Mesenteric fat pad (tissue), 1 donor: Measurements from ENCODE around the gene METAP1D. TPM values are rescaled to one million over a fixed set of nuclear protein-coding genes. Genes with fewer than 3 reads are reported as not detected.
"Not testable (repeated sequence)": the region's sequence is repeated elsewhere in the genome, so short reads cannot be mapped to it uniquely, and the experiment has no call there.

Source experiments
- DNase-seq: peaks from one replicate; pipeline ENCODE4 v3.0.0-alpha.2; 2020; ENCODE audit warnings: low spot score
- total RNA-seq: library from RNA; stranded (reverse); fragmentation: NEBNext Ultra II Directional; extraction: Animal tissue kit (Norgen Biotek cat#: 25700); gene quantifications from one replicate; pipeline ENCODE4 v1.2.1, GENCODE V29; 2021
- donor health status: DM: yes; HTN: yes; CAD: no.

Gene METAP1D
- total RNA-seq, 1 donor from 2014 or later, result 5.5 TPM

DNA sequence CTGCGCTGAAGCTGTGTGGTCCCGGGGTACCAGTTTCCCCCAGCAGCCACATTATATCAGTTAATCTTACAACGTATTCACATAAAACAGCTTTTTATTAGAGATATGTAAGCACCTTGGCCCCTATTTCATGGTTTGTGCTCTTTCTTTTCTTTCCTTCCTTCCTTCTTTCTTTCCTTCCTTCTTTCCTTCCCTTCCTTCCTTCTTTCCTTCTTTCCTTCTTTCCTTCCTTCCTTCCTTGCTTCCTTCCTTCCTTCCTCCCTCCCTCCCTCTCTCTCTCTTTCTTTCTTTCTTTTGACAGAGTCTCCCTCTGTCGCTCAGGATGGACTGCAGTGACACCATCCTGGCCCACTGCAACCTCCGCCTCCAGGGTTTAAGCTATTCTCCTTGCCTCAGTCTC is 3.7 kb upstream of the METAP1D start:
- DNase-seq, result no peak

- DNase-seq, result not testable (repeated sequence)
These were observed 2.7 kb upstream of the METAP1D start for GRCh38 chr2:171997031-171997430.

GRCh38 chr2:171999161-171999560 is 592 bp upstream of the METAP1D start:
- DNase-seq, result no peak

GRCh38 chr2:172000696-172001361 is 1.1 kb downstream of the METAP1D start:
- DNase-seq, result no peak

GRCh38 chr2:172007372-172007771 is 7.6 kb downstream of the METAP1D start:
- DNase-seq, result no peak

DNA sequence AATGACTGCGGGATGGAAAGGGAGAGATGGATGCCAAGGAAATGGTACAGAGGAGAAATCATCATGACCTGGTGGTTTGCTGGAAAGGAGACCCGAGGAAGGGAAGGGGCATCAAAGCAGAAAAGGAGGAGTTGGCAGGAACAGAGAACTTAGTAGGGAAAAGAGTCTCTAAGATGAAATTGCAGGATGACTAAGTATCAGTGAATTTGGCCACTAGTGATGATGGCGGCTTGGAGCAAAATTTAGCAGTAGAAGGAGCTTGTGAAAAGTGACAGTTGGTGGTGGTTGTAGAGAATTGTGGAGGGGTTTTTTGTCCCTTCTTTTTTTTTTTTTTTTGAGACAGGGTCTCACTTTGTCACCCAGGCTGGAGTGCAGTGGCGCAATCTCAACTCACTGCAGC is 10.1 kb downstream of the METAP1D start:
- no peak for DNase-seq

GRCh38 chr2:172011812-172012575 is 12.2 kb downstream of the METAP1D start:
- DNase-seq, result no peak

DNA sequence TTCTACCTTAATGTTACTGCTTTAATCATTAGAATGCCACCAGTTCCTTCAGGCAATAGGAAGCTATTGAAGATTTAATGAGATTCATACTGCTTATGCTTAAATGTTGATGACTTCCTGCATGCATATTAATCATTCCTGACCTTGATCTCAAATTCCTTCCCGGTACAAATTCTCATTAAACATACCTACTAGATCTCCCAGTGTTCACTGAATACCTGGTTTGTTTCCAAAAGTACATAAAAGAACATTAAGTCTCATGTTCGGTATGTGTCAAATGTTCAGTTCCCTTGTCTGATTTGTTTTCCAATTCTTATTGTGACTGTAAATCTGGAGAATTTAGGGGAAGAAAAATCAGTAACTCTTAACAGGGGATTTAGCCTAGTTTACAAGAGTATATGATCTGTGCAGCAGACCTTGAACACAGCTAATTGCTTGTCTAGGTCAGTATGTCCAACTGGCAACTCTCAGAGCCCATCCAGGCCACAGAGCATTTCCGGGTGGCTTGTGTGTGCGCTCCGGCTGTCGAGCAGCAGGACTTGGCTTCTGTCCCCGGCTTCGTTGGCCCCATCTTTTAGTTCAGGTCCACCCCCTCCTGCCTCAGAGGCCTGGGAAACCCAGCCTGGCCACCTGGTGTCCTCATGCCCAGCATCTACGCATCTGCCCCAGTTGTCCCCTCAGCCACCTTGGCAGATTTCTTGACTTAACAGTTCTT is 13.1 kb downstream of the METAP1D start:
- DNase-seq, result no peak

GRCh38 chr2:172013396-172013795 is 13.6 kb downstream of the METAP1D start:
- no peak for DNase-seq

DNA sequence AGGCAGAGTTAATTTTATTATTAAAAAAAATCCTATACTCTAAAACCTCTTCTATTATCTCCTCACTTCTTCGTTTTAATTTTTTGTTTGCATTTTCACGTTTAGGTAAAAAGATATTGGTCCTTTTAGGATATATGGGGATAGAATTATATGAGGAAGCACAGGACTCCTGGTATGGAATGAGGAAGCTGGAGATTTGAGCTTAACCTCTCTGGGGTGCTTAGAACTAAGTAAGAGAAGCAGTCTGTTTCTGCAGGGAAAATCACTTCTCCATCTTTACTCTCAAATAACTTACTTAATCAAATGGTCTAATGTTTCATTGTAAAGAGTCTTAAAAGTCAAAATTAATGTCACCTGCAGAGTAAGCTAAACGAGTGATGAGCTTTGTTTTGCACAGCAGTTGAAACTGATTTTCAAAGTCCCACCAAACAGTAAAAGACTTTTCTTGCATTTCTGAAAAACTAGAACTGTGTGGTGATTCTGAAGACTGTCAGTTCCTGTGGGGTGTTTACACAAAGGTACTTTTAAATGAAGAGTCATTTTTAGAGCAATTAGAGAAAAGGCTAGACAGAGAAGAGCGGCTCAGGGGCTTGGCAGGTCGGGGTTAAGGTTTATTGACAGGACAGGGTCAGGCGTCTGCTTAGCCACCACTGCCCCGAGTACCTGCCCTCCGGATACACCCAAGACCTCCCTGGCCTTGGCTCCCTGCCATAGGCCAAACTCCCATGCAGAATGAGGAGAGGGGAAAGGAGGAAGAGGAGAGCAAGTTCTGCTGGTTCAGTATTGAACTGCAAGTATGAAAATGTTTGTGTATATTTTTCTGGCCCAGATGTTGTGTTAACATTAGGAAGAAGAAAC is 21.6 kb downstream of the METAP1D start:
- DNase-seq, result no peak

- no peak for DNase-seq
These were observed 22.2 kb downstream of the METAP1D start for GRCh38 chr2:172021955-172022354.

DNA sequence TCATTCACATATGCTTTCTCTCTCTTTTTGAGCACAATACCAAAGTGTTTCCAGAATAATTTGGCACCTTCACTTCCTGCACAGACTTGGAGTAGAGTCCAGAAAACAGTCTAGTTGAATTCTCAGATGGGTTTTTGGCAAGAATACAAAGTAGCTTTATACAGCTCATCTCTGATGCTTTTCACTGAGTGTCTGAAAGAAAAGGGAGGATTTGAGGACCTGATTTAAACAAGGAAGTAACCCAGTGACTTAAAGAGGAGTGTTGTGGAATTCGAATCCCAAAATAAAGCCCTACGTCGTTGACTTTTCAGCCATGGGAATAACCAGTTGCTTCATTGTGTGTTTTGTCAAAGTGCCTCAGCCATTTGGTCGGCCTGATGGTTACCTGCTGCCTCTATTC is 31.8 kb downstream of the METAP1D start:
- no peak for DNase-seq

DNA sequence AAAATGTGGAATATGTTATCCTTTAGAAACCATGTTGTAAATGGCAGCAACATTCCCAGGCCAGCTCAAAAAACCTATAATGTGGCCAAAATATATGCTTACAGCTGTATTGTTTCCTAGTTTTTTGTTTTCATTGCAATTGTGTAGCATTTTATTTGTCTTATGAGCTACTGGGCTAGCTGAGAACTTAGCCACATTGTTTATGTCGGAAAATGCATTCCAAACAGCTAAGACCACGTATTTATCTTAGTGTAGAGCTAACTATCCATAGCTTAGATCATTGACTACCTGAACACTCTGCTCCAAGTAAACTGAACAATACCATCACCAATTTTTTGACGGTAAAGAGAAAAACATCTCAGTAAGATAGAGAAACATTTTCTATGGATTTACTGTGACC is 38.4 kb downstream of the METAP1D start:
- DNase-seq, result no peak

GRCh38 chr2:172038604-172039003 is 38.9 kb downstream of the METAP1D start:
- DNase-seq, result no peak

- no peak for DNase-seq
These were observed 39.4 kb downstream of the METAP1D start for GRCh38 chr2:172039011-172039704.

DNA sequence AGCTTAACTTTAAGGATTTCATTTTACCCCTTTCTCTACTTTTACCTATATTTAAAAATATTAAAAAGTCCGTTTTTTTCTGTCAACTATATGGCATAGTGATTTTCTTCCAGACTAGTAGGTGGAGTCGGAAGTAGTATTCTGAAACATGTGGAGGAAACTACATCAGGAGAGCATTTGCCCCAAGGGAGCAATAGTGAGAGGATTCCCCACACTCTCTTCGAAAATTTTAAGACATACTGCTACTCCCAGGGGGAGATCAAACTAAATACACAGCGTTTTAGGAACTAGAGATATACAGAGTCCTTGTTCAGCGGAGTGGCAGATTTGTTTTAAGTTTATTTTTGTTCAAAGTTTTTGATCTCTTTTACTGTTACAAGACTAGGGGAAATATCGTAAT is 40.6 kb downstream of the METAP1D start:
- DNase-seq, result no peak

DNA sequence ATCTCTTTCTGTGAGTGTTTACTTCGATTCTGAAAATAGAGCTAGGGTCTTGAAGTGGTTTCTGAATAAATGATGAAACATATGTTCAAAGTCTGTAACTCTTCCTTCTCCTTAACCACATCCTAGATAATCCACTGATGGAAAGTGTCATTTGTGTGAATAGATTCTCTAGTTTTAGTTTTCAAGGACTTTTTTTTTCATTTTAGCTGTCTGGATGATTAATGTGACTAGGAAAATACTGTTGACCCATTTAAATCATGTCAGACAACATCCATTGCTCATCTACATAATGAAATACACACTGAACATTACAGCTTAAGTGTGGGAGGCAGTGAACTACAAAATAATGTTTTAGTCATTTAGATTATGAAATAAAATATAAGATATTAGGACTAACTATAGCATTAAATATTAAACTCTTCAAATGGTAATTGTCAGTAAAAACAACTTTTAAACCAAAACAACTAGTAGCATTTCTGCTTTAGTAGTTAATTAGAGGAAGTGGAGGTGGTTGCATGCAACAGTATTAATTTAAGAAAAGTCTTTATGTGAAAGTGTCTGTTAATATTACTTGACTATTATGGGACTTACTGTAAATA is 46.4 kb downstream of the METAP1D start:
- DNase-seq, result no peak

DNA sequence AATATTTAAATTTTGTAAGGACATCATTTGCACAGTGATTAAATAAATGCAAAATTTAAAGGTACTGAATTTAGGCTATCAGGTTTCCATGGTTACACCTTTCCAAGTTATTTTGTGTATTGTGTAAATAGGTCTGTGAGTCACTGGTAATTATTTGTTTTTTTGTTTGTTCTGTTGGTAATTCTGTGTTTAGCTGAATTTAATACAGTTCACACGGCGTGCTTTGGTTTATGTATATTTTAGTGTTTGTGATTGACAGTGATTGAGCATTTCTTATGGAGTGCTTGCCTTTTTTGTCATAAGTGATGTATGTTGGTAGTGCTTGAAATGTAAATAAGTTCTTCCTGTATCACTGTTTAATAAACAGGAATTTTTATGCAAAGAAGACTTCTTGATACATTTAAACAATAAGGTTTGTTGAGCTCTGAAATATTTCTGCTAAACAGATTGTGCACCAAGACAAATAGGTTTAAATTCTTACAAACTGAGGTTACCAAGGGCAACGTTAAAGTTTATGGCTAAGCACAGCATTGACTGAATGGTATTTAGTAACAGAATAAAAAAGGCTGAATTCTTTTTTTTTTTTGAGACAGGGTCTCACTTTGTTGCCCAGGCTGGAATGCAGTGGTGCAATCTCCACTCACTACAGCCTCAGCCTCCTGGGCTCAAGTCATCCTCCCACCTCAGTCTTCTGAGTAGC is 47.3 kb downstream of the METAP1D start:
- no peak for DNase-seq
